HepG2 (cell line): ENCODE results near the gene ASL. TPM values are rescaled to one million over a fixed set of nuclear protein-coding genes. Genes with fewer than 3 reads are reported as not detected.

Source experiments
- ETV6 ChIP-seq: sonication (generic); formaldehyde crosslinking; conservative IDR thresholded peaks from 2 replicates; pipeline ENCODE4 v1.4.0; 2020; ENCODE audit warnings: missing genetic modification reagents
- KMT2B ChIP-seq: IDR thresholded peaks from 2 replicates; pipeline ENCODE4 v1.6.1; 2016; ENCODE audit warnings: missing genetic modification reagents, missing compliant biosample characterization
- PHF8 ChIP-seq: sonication (generic); formaldehyde crosslinking; IDR thresholded peaks from 2 replicates; pipeline ENCODE4 v1.5.0; 2020; ENCODE audit warnings: missing genetic modification reagents
- REST ChIP-seq, 2 experiments: IDR thresholded peaks; 2 replicates each; pipeline ENCODE4 v1.6.1; 2011 to 2012; ENCODE audit warnings: low read length in 2 of 2, borderline replicate concordance in 1 of 2, low read depth in 1 of 2, mild to moderate bottlenecking in 1 of 2, moderate library complexity in 1 of 2
- SYNCRIP ChIP-seq: fragments of 200-400 bp; formaldehyde crosslinking; IDR thresholded peaks from 2 replicates; pipeline ENCODE4 v1.6.1; 2018; ENCODE audit warnings: mild to moderate bottlenecking, low read depth, low read length; ENCODE audit not compliant: insufficient read depth
- ZHX1 ChIP-seq: sonication (generic); formaldehyde crosslinking; IDR thresholded peaks from 2 replicates; pipeline ENCODE4 v1.8.1; 2022; ENCODE audit warnings: low read depth, mild to moderate bottlenecking, missing genetic modification reagents
- ZNF143 ChIP-seq: sonication (generic); formaldehyde crosslinking; IDR thresholded peaks from 2 replicates; pipeline ENCODE4 v1.4.0; 2020; ENCODE audit warnings: missing genetic modification reagents
- ZNF3 ChIP-seq: IDR thresholded peaks from 2 replicates; pipeline ENCODE4 v1.7.0; 2017; ENCODE audit warnings: inconsistent platforms
- ZNF609 ChIP-seq: sonication (generic); formaldehyde crosslinking; IDR thresholded peaks from 2 replicates; pipeline ENCODE4 v1.4.0; 2020; ENCODE audit warnings: mild to moderate bottlenecking, missing genetic modification reagents, borderline replicate concordance
- ZNF615 ChIP-seq: sonication (generic); formaldehyde crosslinking; IDR thresholded peaks from 2 replicates; pipeline ENCODE4 v1.5.0; 2020; ENCODE audit warnings: mild to moderate bottlenecking, missing genetic modification reagents, borderline replicate concordance
- ZNF660 ChIP-seq: sonication (generic); formaldehyde crosslinking; IDR thresholded peaks from 2 replicates; pipeline ENCODE4 v1.5.1; 2020; ENCODE audit warnings: mild to moderate bottlenecking, low read depth, missing genetic modification reagents, borderline replicate concordance
- ZNF724P ChIP-seq: sonication (generic); formaldehyde crosslinking; IDR thresholded peaks from 2 replicates; pipeline ENCODE4 v1.8.0; 2022; ENCODE audit warnings: missing genetic modification reagents, borderline replicate concordance
- ZXDC ChIP-seq: sonication (generic); formaldehyde crosslinking; IDR thresholded peaks from 2 replicates; pipeline ENCODE4 v1.5.0; 2020; ENCODE audit warnings: mild to moderate bottlenecking, missing genetic modification reagents
- polyA plus RNA-seq, 8 experiments: library from polyadenylated mRNA; depleted of rRNA in 3 of 8; stranded (reverse) in 7 of 8; unstranded in 1 of 8; fragments of >200 nt; fragmentation: Illumina TruSeq in 4 of 8; extraction: Trizol in 4 of 8; gene quantifications; 2 replicates each; pipeline versions ENCODE4 v1.2.1 to v1.2.3, GENCODE V29; 2011 to 2016; ENCODE audit warnings: low read depth in 4 of 8, missing spikeins in 1 of 8, mixed read lengths in 1 of 8; ENCODE audit not compliant: insufficient read depth in 1 of 8
- total RNA-seq, 5 experiments: library from RNA; depleted of rRNA; stranded (reverse); fragments of >200 nt; fragmentation: Illumina TruSeq; extraction: Trizol; gene quantifications; 2 replicates each; pipeline ENCODE4 v1.2.3, GENCODE V29; 2016; ENCODE audit warnings: low read depth in 1 of 5

ASL gene
- total and polyA plus RNA-seq, 2 of the 13 experiments (the other 11 are each of a cell fraction or from before 2014, with no cell fraction given): 71.4 to 96.5 TPM

GRCh38 chr7:66114743-66115649 is 39.4 kb downstream of the ASL start, which contains the start of gene CRCP (continued):
- TF ChIP-seq ZHX1 (no peak; the same call in 1 of the 2 replicates), ETV6 (CRISPR knock-in tag) (no peak; the same call in 1 of the 2 replicates), SYNCRIP (no peak), ZXDC (CRISPR knock-in tag) (no peak), PHF8 (CRISPR knock-in tag) (peak; percentile 91), REST (IDR thresholded peaks at IDR 0.05; ENCODE audit: borderline replicate concordance in 1 of 2, low read depth in 1 of 2, low read length in 2 of 2) (peak in 1 of 2 experiments; percentile 33; a peak in 1 of 4 replicates), ZNF615 (CRISPR knock-in tag) (peak; percentile 36; the same call in 1 of the 2 replicates), ZNF143 (peak; percentile 91), ZNF609 (CRISPR knock-in tag) (peak; percentile 49), ZNF3 (CRISPR knock-in tag) (no peak), ZNF660 (no peak), KMT2B (CRISPR knock-in tag) (peak; percentile 89), ZNF724P (CRISPR knock-in tag) (0 out of 2 replicates have a peak, but pooled peaks have one; percentile 80)
